B cell (primary cell): ENCODE measurements around the gene SEC14L6.

Source experiments
- CTCF ChIP-seq: fragments of 200-600 bp; IDR thresholded peaks from one replicate; pipeline ENCODE4 v1.8.0; 2022; ENCODE audit warnings: antibody characterized with exemption, mild to moderate bottlenecking
- EZH2 ChIP-seq: IDR thresholded peaks from 2 replicates; pipeline ENCODE4 v1.6.1; 2012; ENCODE audit warnings: borderline replicate concordance, low read depth, mild to moderate bottlenecking, moderate library complexity, low read length; ENCODE audit not compliant: insufficient read depth, poor library complexity, severe bottlenecking

DNA sequence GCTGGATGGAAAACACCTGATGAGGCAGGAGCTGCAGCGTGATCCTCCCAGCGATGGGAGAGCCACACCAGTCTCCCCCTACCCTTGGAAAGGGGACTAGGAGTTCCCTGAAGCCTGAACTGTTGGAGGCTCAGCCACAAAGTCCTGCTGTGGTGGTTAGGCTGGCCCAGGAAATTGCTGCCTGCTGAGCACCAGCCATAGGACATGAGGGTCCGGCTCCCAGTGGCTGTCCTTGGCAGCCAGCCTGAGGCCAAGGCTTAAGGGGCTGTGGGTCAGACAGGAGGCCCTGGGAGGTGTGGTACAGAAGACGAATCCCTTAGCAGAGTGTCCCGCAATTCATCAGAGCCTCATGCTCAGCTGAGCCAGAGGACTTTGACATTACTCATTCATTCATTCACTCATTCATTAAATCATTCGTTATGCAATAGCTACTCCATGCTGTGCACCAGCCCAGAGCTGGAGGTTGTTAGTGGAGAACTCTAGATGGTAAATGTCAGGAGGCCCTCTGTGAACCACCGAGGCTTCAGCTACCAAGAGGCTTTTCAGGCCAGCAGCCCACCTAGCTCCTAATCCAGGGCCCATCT lies 26.6 kb downstream of the SEC14L6 start:
- no peak for TF ChIP-seq CTCF
- TF ChIP-seq EZH2, result no peak
